ENCODE measurements around the gene SLMAP.

DNA sequence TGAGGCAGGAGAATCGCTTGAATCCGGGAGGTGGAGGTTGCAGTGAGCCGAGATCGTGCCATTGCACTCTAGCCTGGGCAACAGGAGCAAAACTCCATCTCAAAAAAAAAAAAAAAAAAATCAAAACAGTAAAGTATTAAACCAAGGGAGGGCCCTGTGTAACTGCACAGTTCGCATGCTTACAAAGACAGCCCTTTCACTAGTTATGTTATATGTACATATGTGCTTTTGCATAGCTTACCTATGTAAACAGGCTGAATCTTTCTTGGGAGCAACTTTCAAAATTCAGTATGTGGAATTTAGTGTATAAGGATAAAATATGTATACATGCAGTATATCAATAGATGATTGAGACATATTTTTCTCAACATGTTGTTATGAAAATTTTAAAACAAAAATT is 16.1 kb upstream of the SLMAP start:
- TF ChIP-seq POLR2AphosphoS5 (IDR thresholded peaks at IDR 0.05; ENCODE audit: low read depth, low read length) (no peak), POLR2A (IDR thresholded peaks at IDR 0.05; ENCODE audit: low read depth, low read length) (no peak), TAF1 (IDR thresholded peaks at IDR 0.05; ENCODE audit: low read depth, low read length) (no peak), PAX5 (IDR thresholded peaks at IDR 0.05; ENCODE audit: insufficient read depth, low read length, severe bottlenecking) (no peak)
